Sigmoid colon (tissue), 4 donors: ENCODE measurements around the gene MARCHF5.

Experiments
- EP300 ChIP-seq, 4 donors: sonication (generic); formaldehyde crosslinking; IDR thresholded peaks; one replicate each; pipeline ENCODE4 v1.6.1; 2017; ENCODE audit warnings: antibody characterized with exemption in 4 of 4
- POLR2A ChIP-seq, 2 donors: fragments of 450-650 bp; IDR thresholded peaks; one replicate each; pipeline ENCODE4 v1.6.1; 2016; ENCODE audit warnings: antibody characterized with exemption in 2 of 2, mild to moderate bottlenecking in 2 of 2, moderate library complexity in 2 of 2
- TF ChIP-seq, protein P1 (sequence below), 4 experiments: fragments of 450-650 bp in 3 of 4; fragments of 200-600 bp in 1 of 4; IDR thresholded peaks; one replicate each; pipeline ENCODE4 v1.5.1; 2016 to 2019; ENCODE audit warnings: antibody characterized with exemption in 4 of 4, mild to moderate bottlenecking in 3 of 4, moderate library complexity in 2 of 4

DNA sequence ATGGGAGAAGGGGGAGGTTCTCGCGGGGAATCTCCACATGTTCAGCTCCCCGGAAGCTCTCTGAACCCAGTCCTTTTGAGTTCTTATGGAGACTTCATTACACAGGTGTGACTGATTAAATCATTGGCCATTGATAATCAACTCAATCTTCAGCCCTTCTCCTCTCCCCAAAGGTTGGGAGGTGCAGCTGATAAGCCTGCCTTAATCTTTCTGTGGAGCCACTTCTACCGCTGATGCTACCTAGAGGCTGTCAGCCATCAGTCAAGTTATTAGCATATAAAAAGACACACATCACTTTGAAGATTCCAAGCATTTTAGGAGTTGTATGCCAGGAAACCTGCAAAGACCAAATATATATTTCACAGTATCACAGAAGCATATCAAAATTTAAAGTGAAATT is 91.7 kb downstream of the MARCHF5 start:
- TF ChIP-seq, protein P1, sequence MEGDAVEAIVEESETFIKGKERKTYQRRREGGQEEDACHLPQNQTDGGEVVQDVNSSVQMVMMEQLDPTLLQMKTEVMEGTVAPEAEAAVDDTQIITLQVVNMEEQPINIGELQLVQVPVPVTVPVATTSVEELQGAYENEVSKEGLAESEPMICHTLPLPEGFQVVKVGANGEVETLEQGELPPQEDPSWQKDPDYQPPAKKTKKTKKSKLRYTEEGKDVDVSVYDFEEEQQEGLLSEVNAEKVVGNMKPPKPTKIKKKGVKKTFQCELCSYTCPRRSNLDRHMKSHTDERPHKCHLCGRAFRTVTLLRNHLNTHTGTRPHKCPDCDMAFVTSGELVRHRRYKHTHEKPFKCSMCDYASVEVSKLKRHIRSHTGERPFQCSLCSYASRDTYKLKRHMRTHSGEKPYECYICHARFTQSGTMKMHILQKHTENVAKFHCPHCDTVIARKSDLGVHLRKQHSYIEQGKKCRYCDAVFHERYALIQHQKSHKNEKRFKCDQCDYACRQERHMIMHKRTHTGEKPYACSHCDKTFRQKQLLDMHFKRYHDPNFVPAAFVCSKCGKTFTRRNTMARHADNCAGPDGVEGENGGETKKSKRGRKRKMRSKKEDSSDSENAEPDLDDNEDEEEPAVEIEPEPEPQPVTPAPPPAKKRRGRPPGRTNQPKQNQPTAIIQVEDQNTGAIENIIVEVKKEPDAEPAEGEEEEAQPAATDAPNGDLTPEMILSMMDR (IDR thresholded peaks at IDR 0.05) = no peak
- TF ChIP-seq EP300 (IDR thresholded peaks at IDR 0.05) (no peak), POLR2A (IDR thresholded peaks at IDR 0.05) (no peak)
